Activated CD8-positive, alpha-beta memory T cell treated with anti-CD3 and anti-CD28 coated beads, Interleukin-2, amount 10 ng/mL, durations not matched to agents 7 days and 5 days (primary cell): Measurements from ENCODE around the gene HDAC9. TPM values are rescaled to one million over a fixed set of nuclear protein-coding genes. Genes with fewer than 3 reads are reported as not detected.
A peak's percentile ranks its signal among the peaks of the same experiment; 100 is the strongest.

Experiments used
- ATAC-seq: fragments of 150-1000 bp; cut with Tn5 transposase; one replicate; pipeline ENCODE4 v1.10.0; 2021; ENCODE audit warnings: moderate library complexity
- CTCF ChIA-PET: fragments of 350-600 bp; sonication (Branson Sonifier 250); formaldehyde crosslinking; loops from one replicate; lab custom pipeline; 2021; ENCODE audit warnings: antibody characterized with exemption; lab: Charles Lee
- DNase-seq: peaks from one replicate; pipeline ENCODE4 v3.0.0-alpha.2; 2020
- H3K27ac Mint-ChIP-seq: one replicate; pipeline ENCODE4 v1.8.0; 2021; ENCODE audit warnings: mild to moderate bottlenecking, mixed read lengths
- H3K27me3 Mint-ChIP-seq: one replicate; pipeline ENCODE4 v1.8.0; 2021; ENCODE audit warnings: mixed read lengths
- H3K36me3 Mint-ChIP-seq: one replicate; pipeline ENCODE4 v1.8.0; 2021; ENCODE audit warnings: mild to moderate bottlenecking, mixed read lengths
- H3K4me1 Mint-ChIP-seq: one replicate; pipeline ENCODE4 v1.8.0; 2021; ENCODE audit warnings: mixed read lengths
- H3K4me3 Mint-ChIP-seq: one replicate; pipeline ENCODE4 v1.8.0; 2021; ENCODE audit warnings: mild to moderate bottlenecking, moderate library complexity, mixed read lengths
- H3K9me3 Mint-ChIP-seq: one replicate; pipeline ENCODE4 v1.8.0; 2022; ENCODE audit warnings: low read depth, mixed read lengths
- total RNA-seq, 2 experiments: library from RNA; stranded (reverse); gene quantifications; one replicate each; pipeline ENCODE4 v1.2.3, GENCODE V29; 2021

Gene HDAC9
- total RNA-seq, 2 experiments from 2014 or later = 0.91 to 2.9 TPM

- Mint-ChIP-seq H3K36me3 (no peaks in the 10 kb centered on the region), H3K9me3 (no peaks in the 10 kb centered on the region), H3K27me3 (no peaks in the 10 kb centered on the region), H3K27ac (no peak overlapping the region), H3K4me3 (no peak overlapping the region), H3K4me1 (peaks cover 2% of the 10 kb centered on the region)
- DNase-seq (no peak), ATAC-seq (no peak)
- CTCF ChIA-PET = interaction anchor here (0.6 kb wide), 1 partner anchor 131 kb away, joined by 3 read pairs; no protein-coding TSS in a partner anchor
These were observed 23.9 kb upstream of the HDAC9 start for GRCh38 chr7:18471476-18472160.

- H3K36me3 Mint-ChIP-seq = no peaks in the 10 kb centered on the region
- CTCF ChIA-PET = interaction anchor here (0.6 kb wide), 1 partner anchor 130 kb away, joined by 3 read pairs; no protein-coding TSS in a partner anchor
- no peak overlapping the region for H3K4me3 Mint-ChIP-seq
- H3K27ac Mint-ChIP-seq = no peak overlapping the region
- H3K9me3 Mint-ChIP-seq = no peaks in the 10 kb centered on the region
- ATAC-seq = no peak
- DNase-seq = no peak
- peaks cover 2% of the 10 kb centered on the region for H3K4me1 Mint-ChIP-seq
- no peaks in the 10 kb centered on the region for H3K27me3 Mint-ChIP-seq
These were observed 23.4 kb upstream of the HDAC9 start for GRCh38 chr7:18472161-18472483.

- no peak for ATAC-seq
- CTCF ChIA-PET = no interaction called here
- DNase-seq = no peak
- Mint-ChIP-seq H3K27ac (no peak overlapping the region), H3K9me3 (no peaks in the 10 kb centered on the region), H3K27me3 (no peaks in the 10 kb centered on the region), H3K36me3 (no peaks in the 10 kb centered on the region), H3K4me1 (peaks cover 2% of the 10 kb centered on the region), H3K4me3 (no peak overlapping the region)
These were observed 22.4 kb upstream of the HDAC9 start for GRCh38 chr7:18473119-18473518.

- H3K4me1 Mint-ChIP-seq = no peaks in the 10 kb centered on the region
- H3K36me3 Mint-ChIP-seq = no peaks in the 10 kb centered on the region
- no peaks in the 10 kb centered on the region for H3K9me3 Mint-ChIP-seq
- ATAC-seq (no peak), DNase-seq (no peak)
- H3K27me3 Mint-ChIP-seq = no peaks in the 10 kb centered on the region
- H3K4me3 Mint-ChIP-seq = no peak overlapping the region
- CTCF ChIA-PET = no interaction called here
- H3K27ac Mint-ChIP-seq = no peak overlapping the region
These were observed 20.6 kb upstream of the HDAC9 start for GRCh38 chr7:18474944-18475343.

- Mint-ChIP-seq H3K27me3 (no peaks in the 10 kb centered on the region), H3K36me3 (no peaks in the 10 kb centered on the region), H3K27ac (no peak overlapping the region), H3K9me3 (no peaks in the 10 kb centered on the region), H3K4me3 (no peak overlapping the region), H3K4me1 (no peaks in the 10 kb centered on the region)
- no peak for ATAC-seq
- DNase-seq = no peak
- CTCF ChIA-PET = no interaction called here
These were observed 20.1 kb upstream of the HDAC9 start for GRCh38 chr7:18475488-18475887.

GRCh38 chr7:18481776-18482175, 13.8 kb upstream of the HDAC9 start:
- H3K9me3 Mint-ChIP-seq = no peaks in the 10 kb centered on the region
- CTCF ChIA-PET = no interaction called here

GRCh38 chr7:18488049-18488448, 7.5 kb upstream of the HDAC9 start:
- no peak overlapping the region for H3K4me3 Mint-ChIP-seq

More at GRCh38 chr7:18481776-18482175, 13.8 kb upstream of the HDAC9 start:
- Mint-ChIP-seq H3K4me3 (no peak overlapping the region), H3K27ac (no peak overlapping the region), H3K27me3 (no peaks in the 10 kb centered on the region), H3K4me1 (no peaks in the 10 kb centered on the region), H3K36me3 (no peaks in the 10 kb centered on the region)
- DNase-seq = no peak
- no peak for ATAC-seq

GRCh38 chr7:18489624-18490023, 5.9 kb upstream of the HDAC9 start:
- Mint-ChIP-seq H3K9me3 (peaks cover 2% of the 10 kb centered on the region), H3K4me3 (no peak overlapping the region), H3K27ac (no peak overlapping the region), H3K36me3 (no peaks in the 10 kb centered on the region), H3K27me3 (no peaks in the 10 kb centered on the region), H3K4me1 (no peaks in the 10 kb centered on the region)
- ATAC-seq (no peak), DNase-seq (no peak)
- CTCF ChIA-PET = no interaction called here

More at GRCh38 chr7:18488049-18488448, 7.5 kb upstream of the HDAC9 start:
- H3K27me3 Mint-ChIP-seq = no peaks in the 10 kb centered on the region
- CTCF ChIA-PET = no interaction called here
- no peaks in the 10 kb centered on the region for H3K9me3 Mint-ChIP-seq
- ATAC-seq = no peak
- H3K27ac Mint-ChIP-seq = no peak overlapping the region
- H3K4me1 Mint-ChIP-seq = no peaks in the 10 kb centered on the region
- DNase-seq = no peak
- no peaks in the 10 kb centered on the region for H3K36me3 Mint-ChIP-seq

GRCh38 chr7:18491871-18492270, 3.7 kb upstream of the HDAC9 start:
- H3K4me3 Mint-ChIP-seq = no peak overlapping the region
- DNase-seq (no peak), ATAC-seq (no peak)
- no peaks in the 10 kb centered on the region for H3K27me3 Mint-ChIP-seq
- H3K9me3 Mint-ChIP-seq = peaks cover 2% of the 10 kb centered on the region
- H3K36me3 Mint-ChIP-seq = no peaks in the 10 kb centered on the region
- CTCF ChIA-PET = no interaction called here
- no peak overlapping the region for H3K27ac Mint-ChIP-seq
- H3K4me1 Mint-ChIP-seq = peaks cover 11% of the 10 kb centered on the region

GRCh38 chr7:18494406-18494805, 1.1 kb upstream of the HDAC9 start:
- ATAC-seq (no peak), DNase-seq (no peak)
- no peaks in the 10 kb centered on the region for H3K27me3 Mint-ChIP-seq
- no peak overlapping the region for H3K4me3 Mint-ChIP-seq
- H3K4me1 Mint-ChIP-seq = peaks cover 13% of the 10 kb centered on the region
- H3K27ac Mint-ChIP-seq = no peak overlapping the region
- no peaks in the 10 kb centered on the region for H3K36me3 Mint-ChIP-seq
- CTCF ChIA-PET = no interaction called here
- H3K9me3 Mint-ChIP-seq = peaks cover 2% of the 10 kb centered on the region

GRCh38 chr7:18494821-18495408, 634 bp upstream of the HDAC9 start:
- CTCF ChIA-PET = interaction anchor here (0.9 to 1.6 kb wide), 2 partner anchors 13 to 137 kb away, joined by 3 read pairs; no protein-coding TSS in a partner anchor

GRCh38 chr7:18496341-18496700, 772 bp downstream of the HDAC9 start:
- Mint-ChIP-seq H3K36me3 (no peaks in the 10 kb centered on the region), H3K4me1 (peaks cover 13% of the 10 kb centered on the region), H3K27me3 (no peaks in the 10 kb centered on the region), H3K27ac (no peak overlapping the region), H3K9me3 (peaks cover 2% of the 10 kb centered on the region), H3K4me3 (peak overlapping the region; percentile 55)
- no peak for DNase-seq
- ATAC-seq = no peak
- CTCF ChIA-PET = interaction anchor here (0.8 to 1.6 kb wide), 3 partner anchors 10 to 139 kb away, joined by 3 read pairs; no protein-coding TSS in a partner anchor

More at GRCh38 chr7:18494821-18495408, 634 bp upstream of the HDAC9 start:
- ATAC-seq (no peak), DNase-seq (no peak)
- no peak overlapping the region for H3K27ac Mint-ChIP-seq
- no peaks in the 10 kb centered on the region for H3K36me3 Mint-ChIP-seq
- peaks cover 2% of the 10 kb centered on the region for H3K9me3 Mint-ChIP-seq
- H3K4me3 Mint-ChIP-seq = no peak overlapping the region
- no peaks in the 10 kb centered on the region for H3K27me3 Mint-ChIP-seq
- H3K4me1 Mint-ChIP-seq = peaks cover 13% of the 10 kb centered on the region

GRCh38 chr7:18497082-18497481, 1.5 kb downstream of the HDAC9 start:
- Mint-ChIP-seq H3K9me3 (peaks cover 2% of the 10 kb centered on the region), H3K4me1 (peaks cover 13% of the 10 kb centered on the region), H3K36me3 (no peaks in the 10 kb centered on the region), H3K27ac (no peak overlapping the region), H3K27me3 (no peaks in the 10 kb centered on the region), H3K4me3 (peak overlapping the region; percentile 13)
- CTCF ChIA-PET = no interaction called here
- ATAC-seq (no peak), DNase-seq (no peak)

- peaks cover 2% of the 10 kb centered on the region for H3K9me3 Mint-ChIP-seq
- CTCF ChIA-PET = no interaction called here
These were observed 2.3 kb downstream of the HDAC9 start for GRCh38 chr7:18497800-18498199.

More at GRCh38 chr7:18497800-18498199, 2.3 kb downstream of the HDAC9 start:
- H3K4me3 Mint-ChIP-seq = no peak overlapping the region
- no peak overlapping the region for H3K27ac Mint-ChIP-seq
- no peaks in the 10 kb centered on the region for H3K36me3 Mint-ChIP-seq
- no peak for ATAC-seq
- no peaks in the 10 kb centered on the region for H3K27me3 Mint-ChIP-seq
- peaks cover 13% of the 10 kb centered on the region for H3K4me1 Mint-ChIP-seq
- DNase-seq = no peak
